Uterus (tissue), 4 donors: ENCODE measurements around the gene SOWAHA. TPM values are rescaled to one million over a fixed set of nuclear protein-coding genes. Genes with fewer than 3 reads are reported as not detected.

Experiments used
- DNase-seq, 2 donors: peaks; one replicate each; pipeline ENCODE4 v3.0.0-alpha.2; 2019 to 2020
- H3K27ac ChIP-seq, 2 donors: fragments of 200-600 bp; sonication (generic); 1 replicate in 1 of 2; 2 replicates in 1 of 2; pipeline ENCODE4 v1.5.1; 2016 to 2018
- H3K27me3 ChIP-seq, 2 donors: fragments of 200-600 bp; sonication (generic); one replicate each; pipeline ENCODE4 v1.5.1; 2018 to 2019; ENCODE audit warnings: control low read depth in 1 of 2
- H3K36me3 ChIP-seq, 2 donors: fragments of 200-600 bp; sonication (generic); one replicate each; pipeline ENCODE4 v1.5.1; 2019; ENCODE audit warnings: control low read depth in 1 of 2
- H3K4me1 ChIP-seq, 2 donors: fragments of 200-600 bp; sonication (generic); one replicate each; pipeline ENCODE4 v1.5.1; 2018 to 2019; ENCODE audit warnings: control low read depth in 1 of 2
- H3K4me3 ChIP-seq, 2 donors: fragments of 200-600 bp; sonication (generic); 1 replicate in 1 of 2; 2 replicates in 1 of 2; pipeline ENCODE4 v1.5.1; 2018 to 2019; ENCODE audit warnings: mild to moderate bottlenecking in 1 of 2
- H3K9me3 ChIP-seq, 2 donors: fragments of 200-600 bp; sonication (generic); one replicate each; pipeline ENCODE4 v1.5.1; 2019; ENCODE audit warnings: control low read depth in 1 of 2
- CTCF ChIP-seq, 4 experiments: fragments of 200-600 bp in 2 of 4; fragments of 450-650 bp in 2 of 4; sonication (generic) in 2 of 4; IDR thresholded peaks; one replicate each; pipeline ENCODE4 v1.5.1; 2016 to 2019; ENCODE audit warnings: antibody characterized with exemption in 4 of 4, mild to moderate bottlenecking in 2 of 4, moderate library complexity in 1 of 4
- POLR2A ChIP-seq, 2 donors: fragments of 450-650 bp; IDR thresholded peaks; one replicate each; pipeline ENCODE4 v1.6.1; 2016; ENCODE audit warnings: antibody characterized with exemption in 2 of 2, mild to moderate bottlenecking in 1 of 2, moderate library complexity in 1 of 2
- intact Hi-C: fragments of 100-400 bp; cut with DNase I; formaldehyde crosslinking; loops from one replicate; pipeline ENCODE4 v1.15.1; 2023; ENCODE audit warnings: low total_unique reads
- total RNA-seq, 4 donors: library from RNA; depleted of rRNA in 3 of 4; stranded (reverse); fragments of >200 nt in 3 of 4; gene quantifications; one replicate each; pipeline versions ENCODE4 v1.1.0 to v1.2.4, GENCODE V29; 2014 to 2023
- donor health status: DM: yes; HTN: yes; CAD: no.

Gene SOWAHA
- total RNA-seq, 4 donors from 2014 or later, result under 0.01 to 0.14 (median 0.12) TPM; not detected in 1

- Histone ChIP-seq H3K27ac (no peak overlapping the region), H3K4me3 (no peak overlapping the region), H3K36me3 (no peaks in the 10 kb centered on the region), H3K9me3 (no peaks in the 10 kb centered on the region), H3K4me1 (peaks cover 0 to 11% of the 10 kb centered on the region in 2 donors), H3K27me3 (no peaks in the 10 kb centered on the region)
- TF ChIP-seq CTCF (IDR thresholded peaks at IDR 0.05) (no peak), POLR2A (IDR thresholded peaks at IDR 0.05) (no peak)
- intact Hi-C loops, result no loop called here
- no peak for DNase-seq
These were observed 32.1 kb upstream of the SOWAHA start for GRCh38 chr5:132781029-132781428.

- Histone ChIP-seq H3K9me3 (no peaks in the 10 kb centered on the region), H3K4me1 (peaks cover 0 to 8% of the 10 kb centered on the region in 2 donors), H3K27me3 (no peaks in the 10 kb centered on the region), H3K4me3 (no peak overlapping the region), H3K27ac (no peak overlapping the region), H3K36me3 (no peaks in the 10 kb centered on the region)
- no peak for TF ChIP-seq CTCF (IDR thresholded peaks at IDR 0.05)
- TF ChIP-seq POLR2A (IDR thresholded peaks at IDR 0.05), result no peak
- intact Hi-C loops, result no loop called here
- no peak for DNase-seq
These were observed 31.0 kb upstream of the SOWAHA start for GRCh38 chr5:132782101-132782500.

- no peak for TF ChIP-seq CTCF (IDR thresholded peaks at IDR 0.05)
- TF ChIP-seq POLR2A (IDR thresholded peaks at IDR 0.05), result no peak
- H3K36me3 ChIP-seq, result no peaks in the 10 kb centered on the region
- no peaks in the 10 kb centered on the region for H3K27me3 ChIP-seq
- no peak overlapping the region for H3K27ac ChIP-seq
- H3K4me1 ChIP-seq, result no peaks in the 10 kb centered on the region
- H3K4me3 ChIP-seq, result no peak overlapping the region
- no peaks in the 10 kb centered on the region for H3K9me3 ChIP-seq
- no peak for DNase-seq
- intact Hi-C loops, result no loop called here
These were observed 27.7 kb upstream of the SOWAHA start for GRCh38 chr5:132785365-132785764.

- intact Hi-C loops, result no loop called here
These were observed 27.2 kb upstream of the SOWAHA start for GRCh38 chr5:132785864-132786263.

GRCh38 chr5:132787076-132787475 is 26.0 kb upstream of the SOWAHA start:
- DNase-seq, result no peak
- H3K27me3 ChIP-seq, result no peaks in the 10 kb centered on the region
- no peaks in the 10 kb centered on the region for H3K4me1 ChIP-seq
- H3K27ac ChIP-seq, result no peak overlapping the region
- intact Hi-C loops, result no loop called here
- H3K36me3 ChIP-seq, result no peaks in the 10 kb centered on the region
- no peak overlapping the region for H3K4me3 ChIP-seq
- TF ChIP-seq CTCF (IDR thresholded peaks at IDR 0.05) (no peak), POLR2A (IDR thresholded peaks at IDR 0.05) (no peak)
- H3K9me3 ChIP-seq, result no peaks in the 10 kb centered on the region

More at GRCh38 chr5:132785864-132786263, 27.2 kb upstream of the SOWAHA start:
- H3K4me1 ChIP-seq, result no peaks in the 10 kb centered on the region
- no peaks in the 10 kb centered on the region for H3K36me3 ChIP-seq
- no peak for DNase-seq
- no peaks in the 10 kb centered on the region for H3K9me3 ChIP-seq
- H3K27ac ChIP-seq, result no peak overlapping the region
- no peaks in the 10 kb centered on the region for H3K27me3 ChIP-seq
- TF ChIP-seq CTCF (IDR thresholded peaks at IDR 0.05) (no peak), POLR2A (IDR thresholded peaks at IDR 0.05) (no peak)
- H3K4me3 ChIP-seq, result no peak overlapping the region
